OCI-LY1 (cell line): ENCODE measurements around the gene UNC13C.

Experiments used
- H2AFZ ChIP-seq: fragments of 200-600 bp; sonication (generic), shearing (Covaris generic); 2 replicates; pipeline ENCODE4 v1.6.0; 2014; ENCODE audit warnings: antibody characterized with exemption, mild to moderate bottlenecking, low read length
- H3F3A ChIP-seq: fragments of 200-600 bp; sonication (generic), shearing (Covaris generic); 2 replicates; pipeline ENCODE4 v1.6.0; 2014; ENCODE audit warnings: mild to moderate bottlenecking, antibody characterized with exemption, low read length, moderate library complexity; ENCODE audit not compliant: insufficient read depth
- H3K27ac ChIP-seq: fragments of 200-600 bp; sonication (generic); 2 replicates; pipeline ENCODE4 v1.5.1; 2014; ENCODE audit warnings: low read length, mixed run types, mild to moderate bottlenecking, low read depth; ENCODE audit not compliant: poor library complexity, severe bottlenecking
- H3K27me3 ChIP-seq: fragments of 200-600 bp; sonication (generic); 2 replicates; pipeline ENCODE4 v1.6.0; 2014; ENCODE audit warnings: antibody characterized with exemption, mild to moderate bottlenecking, low read length, moderate library complexity; ENCODE audit not compliant: insufficient read depth
- H3K36me3 ChIP-seq: fragments of 200-600 bp; sonication (generic); 2 replicates; pipeline ENCODE4 v1.6.1; 2014; ENCODE audit warnings: mild to moderate bottlenecking, antibody characterized with exemption, low read length, moderate library complexity, mixed read lengths; ENCODE audit not compliant: insufficient read depth
- H3K4me1 ChIP-seq: fragments of 200-600 bp; sonication (generic); 2 replicates; pipeline ENCODE4 v1.5.1; 2014; ENCODE audit warnings: mild to moderate bottlenecking, low read length, moderate library complexity; ENCODE audit not compliant: insufficient read depth, severe bottlenecking
- H3K4me2 ChIP-seq: fragments of 200-600 bp; sonication (generic), shearing (Covaris generic); 2 replicates; pipeline ENCODE4 v1.6.1; 2014; ENCODE audit warnings: low read length
- H3K4me3 ChIP-seq: fragments of 200-600 bp; sonication (generic); 2 replicates; pipeline ENCODE4 v1.5.1; 2014; ENCODE audit warnings: low read length, low read depth, mild to moderate bottlenecking, mixed read lengths; ENCODE audit not compliant: poor library complexity, severe bottlenecking
- H3K79me2 ChIP-seq: fragments of 200-600 bp; shearing (Covaris generic); 2 replicates; pipeline ENCODE4 v1.6.1; 2016; ENCODE audit warnings: mixed run types, low read length, mixed read lengths; ENCODE audit not compliant: insufficient read depth
- H3K9ac ChIP-seq: fragments of 200-600 bp; sonication (generic), shearing (Covaris generic); 2 replicates; pipeline ENCODE4 v1.6.1; 2014; ENCODE audit warnings: mild to moderate bottlenecking, low read length, mixed read lengths
- H3K9me2 ChIP-seq: fragments of 200-600 bp; sonication (generic), shearing (Covaris generic); 2 replicates; pipeline ENCODE4 v1.6.1; 2014; ENCODE audit warnings: low read depth, mild to moderate bottlenecking, low read length, mixed read lengths
- H3K9me3 ChIP-seq: fragments of 200-600 bp; shearing (Covaris generic); 2 replicates; pipeline ENCODE4 v1.6.1; 2014; ENCODE audit warnings: low read length, mixed read lengths
- H4K20me1 ChIP-seq: fragments of 200-600 bp; sonication (generic), shearing (Covaris generic); 2 replicates; pipeline ENCODE4 v1.6.0; 2016; ENCODE audit warnings: mild to moderate bottlenecking, low read length; ENCODE audit not compliant: insufficient read depth
- CTCF ChIP-seq: fragments of 200-600 bp; sonication (generic), shearing (Covaris generic); IDR thresholded peaks from 2 replicates; pipeline ENCODE4 v1.5.1; 2017; ENCODE audit warnings: mild to moderate bottlenecking, antibody characterized with exemption, low read length, moderate library complexity, mixed read lengths
- EZH2 ChIP-seq: fragments of 200-600 bp; sonication (generic), shearing (Covaris generic); IDR thresholded peaks from 2 replicates; pipeline ENCODE4 v1.8.0; 2017; ENCODE audit warnings: borderline replicate concordance, mixed run types, mild to moderate bottlenecking, antibody characterized with exemption, low read length, moderate library complexity, mixed read lengths

UNC13C gene

GRCh38 chr15:54097019-54097418 lies 118.8 kb downstream of the UNC13C start:
- no peak overlapping the region for H3K4me2 ChIP-seq
- H3K9me3 ChIP-seq: no peaks in the 10 kb centered on the region
- no peaks in the 10 kb centered on the region for H3K36me3 ChIP-seq
- H3K79me2 ChIP-seq: no peaks in the 10 kb centered on the region
- no peaks in the 10 kb centered on the region for H3K4me1 ChIP-seq
- no peak overlapping the region for H3K27ac ChIP-seq
- TF ChIP-seq CTCF: no peak
- TF ChIP-seq EZH2: no peak
- no peaks in the 10 kb centered on the region for H3F3A ChIP-seq
- no peaks in the 10 kb centered on the region for H4K20me1 ChIP-seq
- no peak overlapping the region for H2AFZ ChIP-seq
- no peak overlapping the region for H3K4me3 ChIP-seq
- no peaks in the 10 kb centered on the region for H3K9me2 ChIP-seq
- no peaks in the 10 kb centered on the region for H3K27me3 ChIP-seq
- H3K9ac ChIP-seq: no peak overlapping the region

GRCh38 chr15:54099010-54099409 lies 120.8 kb downstream of the UNC13C start:
- no peak overlapping the region for H3K4me3 ChIP-seq
- H3K4me2 ChIP-seq: no peak overlapping the region
- no peaks in the 10 kb centered on the region for H3K9me3 ChIP-seq
- H3K27me3 ChIP-seq: no peaks in the 10 kb centered on the region
- no peak overlapping the region for H3K27ac ChIP-seq
- no peak for TF ChIP-seq EZH2
- TF ChIP-seq CTCF: no peak
- no peaks in the 10 kb centered on the region for H3K9me2 ChIP-seq
- H4K20me1 ChIP-seq: no peaks in the 10 kb centered on the region
- no peak overlapping the region for H3K9ac ChIP-seq
- H3K36me3 ChIP-seq: no peaks in the 10 kb centered on the region
- H3F3A ChIP-seq: no peaks in the 10 kb centered on the region
- no peaks in the 10 kb centered on the region for H3K4me1 ChIP-seq
- no peaks in the 10 kb centered on the region for H3K79me2 ChIP-seq
- no peak overlapping the region for H2AFZ ChIP-seq

- Histone ChIP-seq H3K9me2 (no peaks in the 10 kb centered on the region), H3F3A (no peaks in the 10 kb centered on the region), H3K4me2 (no peak overlapping the region), H3K27ac (no peak overlapping the region), H3K9me3 (no peaks in the 10 kb centered on the region), H3K4me3 (no peak overlapping the region), H3K9ac (no peak overlapping the region), H4K20me1 (no peaks in the 10 kb centered on the region), H3K36me3 (no peaks in the 10 kb centered on the region), H2AFZ (no peak overlapping the region), H3K27me3 (no peaks in the 10 kb centered on the region), H3K4me1 (no peaks in the 10 kb centered on the region), H3K79me2 (no peaks in the 10 kb centered on the region)
- no peak for TF ChIP-seq CTCF
- TF ChIP-seq EZH2: no peak
Observed at GRCh38 chr15:54101664-54102270, 123.5 kb downstream of the UNC13C start.
